Testis (tissue), 3 donors: ENCODE data around the gene RNU6-1. TPM values are rescaled to one million over a fixed set of nuclear protein-coding genes. Genes with fewer than 3 reads are reported as not detected.

ENCODE experiments used
- DNase-seq: peaks from one replicate; pipeline ENCODE4 v3.0.0-alpha.2; 2019
- H3K27ac ChIP-seq, 2 donors: fragments of 200-600 bp; sonication (generic); one replicate each; pipeline ENCODE4 v1.5.1; 2019
- H3K27me3 ChIP-seq: fragments of 200-600 bp; sonication (generic); one replicate; pipeline ENCODE4 v1.5.1; 2019
- H3K36me3 ChIP-seq: fragments of 200-600 bp; sonication (generic); one replicate; pipeline ENCODE4 v1.5.1; 2017; ENCODE audit warnings: low read depth; ENCODE audit errors: missing control alignments
- H3K4me1 ChIP-seq: fragments of 200-600 bp; sonication (generic); one replicate; pipeline ENCODE4 v1.5.1; 2019
- H3K4me3 ChIP-seq, 2 donors: fragments of 200-600 bp; sonication (generic); one replicate each; pipeline ENCODE4 v1.5.1; 2017 to 2019
- H3K9me3 ChIP-seq: fragments of 200-600 bp; sonication (generic); one replicate; pipeline ENCODE4 v1.5.1; 2017
- CTCF ChIP-seq, 3 experiments: fragments of 450-650 bp in 2 of 3; fragments of 200-600 bp in 1 of 3; sonication (generic) in 1 of 3; IDR thresholded peaks; one replicate each; pipeline ENCODE4 v1.5.1; 2016 to 2019; ENCODE audit warnings: antibody characterized with exemption in 3 of 3, mild to moderate bottlenecking in 2 of 3, moderate library complexity in 1 of 3
- POLR2A ChIP-seq: fragments of 450-650 bp; IDR thresholded peaks from one replicate; pipeline ENCODE4 v1.6.1; 2017; ENCODE audit warnings: antibody characterized with exemption, mild to moderate bottlenecking, moderate library complexity
- WGBS, 2 donors: methylation state at CpG; one replicate each; pipeline ENCODE4 v1.1.5; 2018; 5-methylcytosine and 5-hydroxymethylcytosine counted together
- intact Hi-C: fragments of 100-400 bp; cut with DNase I; formaldehyde crosslinking; loops from one replicate; pipeline ENCODE4 v1.15.1; 2023; ENCODE audit warnings: low total_unique reads
- polyA plus RNA-seq: library from polyadenylated mRNA; stranded (reverse); fragments of 350-450 nt; fragmentation: Illumina TruSeq; extraction: RNeasy Lipid Tissue Mini Kit (QIAGEN cat#74804); gene quantifications from one replicate; pipeline ENCODE4 v1.2.3, GENCODE V29; 2014; ENCODE audit warnings: low read depth, low replicate concordance; ENCODE audit not compliant: insufficient read depth
- total RNA-seq, 2 donors: library from RNA; depleted of rRNA; stranded (reverse); fragments of >200 nt; gene quantifications; one replicate each; pipeline ENCODE4 v1.2.3, GENCODE V29; 2016

Gene RNU6-1
- total and polyA plus RNA-seq, 3 donors from 2014 or later, result not detected

DNA sequence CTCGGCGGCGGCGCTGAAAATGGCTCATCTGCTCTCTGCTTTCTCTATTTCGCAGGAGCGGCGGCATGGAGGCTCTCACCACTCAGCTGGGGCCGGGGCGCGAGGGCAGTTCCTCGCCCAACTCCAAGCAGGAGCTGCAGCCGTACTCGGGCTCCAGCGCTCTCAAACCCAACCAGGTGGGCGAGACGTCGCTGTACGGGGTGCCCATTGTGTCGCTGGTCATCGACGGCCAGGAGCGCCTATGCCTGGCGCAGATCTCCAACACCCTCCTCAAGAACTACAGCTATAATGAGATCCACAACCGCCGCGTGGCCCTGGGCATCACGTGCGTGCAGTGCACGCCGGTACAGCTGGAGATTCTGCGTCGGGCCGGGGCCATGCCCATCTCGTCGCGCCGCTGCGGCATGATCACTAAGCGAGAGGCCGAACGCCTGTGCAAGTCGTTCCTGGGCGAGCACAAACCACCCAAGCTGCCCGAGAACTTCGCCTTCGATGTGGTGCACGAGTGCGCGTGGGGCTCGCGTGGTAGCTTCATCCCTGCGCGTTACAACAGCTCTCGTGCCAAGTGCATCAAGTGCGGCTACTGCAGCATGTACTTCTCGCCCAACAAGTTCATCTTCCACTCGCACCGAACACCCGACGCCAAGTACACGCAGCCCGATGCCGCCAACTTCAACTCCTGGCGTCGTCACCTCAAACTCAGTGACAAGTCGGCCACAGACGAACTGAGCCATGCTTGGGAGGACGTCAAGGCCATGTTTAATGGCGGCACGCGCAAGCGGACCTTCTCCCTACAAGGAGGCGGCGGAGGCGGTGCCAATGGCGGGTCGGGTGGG, 13.7 kb downstream of the RNU6-1 start:
- no peaks in the 10 kb centered on the region for H3K9me3 ChIP-seq
- DNase-seq, result no peak

GRCh38 chr15:67824976-67825880, 14.6 kb downstream of the RNU6-1 start, which contains the start of gene SKOR1:
Gene SKOR1, plus strand, starts transcription at chr15:67825509. Its CDS starts 94 bp downstream, at chr15:67825603.
- Histone ChIP-seq H3K4me1 (peaks cover 15% of the 10 kb centered on the region), H3K4me3 (no peak within 1 kb of the TSS), H3K27ac (no peak within 1 kb of the TSS), H3K9me3 (no peaks in the 10 kb centered on the region), H3K36me3 (no peaks in the 10 kb centered on the region), H3K27me3 (peaks cover 7% of the 10 kb centered on the region)
- no peak for DNase-seq
- WGBS, 2 donors, result 0 to 2% methylated on average over 24 to 56 of the region's 58 CpGs
- intact Hi-C loops, result no loop called here
- no peak for TF ChIP-seq CTCF (IDR thresholded peaks at IDR 0.05)
- no peak for TF ChIP-seq POLR2A

More for the DNA sequence above, 13.7 kb downstream of the RNU6-1 start:
- Histone ChIP-seq H3K4me3 (no peak overlapping the region), H3K4me1 (peaks cover 15% of the 10 kb centered on the region), H3K36me3 (no peaks in the 10 kb centered on the region), H3K27ac (no peak overlapping the region), H3K27me3 (peaks cover 7% of the 10 kb centered on the region)
- TF ChIP-seq CTCF (IDR thresholded peaks at IDR 0.05), result no peak
- TF ChIP-seq POLR2A, result no peak
- intact Hi-C loops, result no loop called here
- WGBS, 2 donors, result 24 to 29% methylated on average over 16 to 60 of the region's 77 CpGs

GRCh38 chr15:67824197-67824968, 15.5 kb downstream of the RNU6-1 start:
- H3K27me3 ChIP-seq, result peaks cover 7% of the 10 kb centered on the region
- intact Hi-C loops, result no loop called here
- H3K9me3 ChIP-seq, result no peaks in the 10 kb centered on the region
- no peak for DNase-seq
- H3K4me1 ChIP-seq, result peaks cover 15% of the 10 kb centered on the region
- WGBS, 2 donors, result 9 to 10% methylated on average over 18 to 21 of the region's 21 CpGs
- H3K36me3 ChIP-seq, result no peaks in the 10 kb centered on the region
- no peak overlapping the region for H3K4me3 ChIP-seq
- TF ChIP-seq CTCF (IDR thresholded peaks at IDR 0.05) (no peak), POLR2A (no peak)
- H3K27ac ChIP-seq, result no peak overlapping the region

GRCh38 chr15:67823314-67824196, 16.3 kb downstream of the RNU6-1 start:
- Histone ChIP-seq H3K9me3 (no peaks in the 10 kb centered on the region), H3K4me1 (peaks cover 15% of the 10 kb centered on the region), H3K4me3 (no peak overlapping the region), H3K27me3 (peaks cover 3% of the 10 kb centered on the region), H3K36me3 (no peaks in the 10 kb centered on the region), H3K27ac (no peak overlapping the region)
- no peak for DNase-seq
- WGBS, 2 donors, result 3 to 5% methylated on average over 55 to 86 of the region's 94 CpGs
- TF ChIP-seq CTCF (IDR thresholded peaks at IDR 0.05) (no peak), POLR2A (no peak)
- intact Hi-C loops, result no loop called here
